Activated CD4-positive, alpha-beta T cell treated with anti-CD3 and anti-CD28 coated beads, Interleukin-2, amount 10 ng/mL, durations not matched to agents 7 days and 5 days (primary cell): ENCODE data around the gene MYOZ2. TPM values are rescaled to one million over a fixed set of nuclear protein-coding genes. Genes with fewer than 3 reads are reported as not detected.

Source experiments
- CTCF ChIA-PET: fragments of 350-600 bp; sonication (Branson Sonifier 250); formaldehyde crosslinking; loops from one replicate; lab custom pipeline; 2021; ENCODE audit warnings: antibody characterized with exemption; lab: Charles Lee
- POLR2A ChIA-PET: fragments of 350-600 bp; sonication (Branson Sonifier 250); formaldehyde crosslinking; loops from one replicate; lab custom pipeline; 2021; ENCODE audit warnings: antibody characterized with exemption; lab: Charles Lee
- DNase-seq: peaks from one replicate; pipeline ENCODE4 v3.0.0-alpha.2; 2020
- H3K27ac Mint-ChIP-seq: one replicate; pipeline ENCODE4 v1.8.0; 2021; ENCODE audit warnings: mild to moderate bottlenecking, moderate library complexity, mixed read lengths
- H3K27me3 Mint-ChIP-seq: one replicate; pipeline ENCODE4 v1.8.0; 2021; ENCODE audit warnings: mixed read lengths
- H3K36me3 Mint-ChIP-seq: one replicate; pipeline ENCODE4 v1.8.0; 2021; ENCODE audit warnings: low read depth, mixed read lengths
- H3K4me1 Mint-ChIP-seq: one replicate; pipeline ENCODE4 v1.8.0; 2021; ENCODE audit warnings: mixed read lengths
- H3K4me3 Mint-ChIP-seq: one replicate; pipeline ENCODE4 v1.8.0; 2021; ENCODE audit warnings: mild to moderate bottlenecking, moderate library complexity, mixed read lengths
- H3K9me3 Mint-ChIP-seq: one replicate; pipeline ENCODE4 v1.8.0; 2021; ENCODE audit warnings: mixed read lengths
- total RNA-seq, 2 experiments: library from RNA; stranded (reverse); gene quantifications; one replicate each; pipeline ENCODE4 v1.2.3, GENCODE V29; 2021

MYOZ2 gene
- total RNA-seq, 2 experiments from 2014 or later = not detected

DNA sequence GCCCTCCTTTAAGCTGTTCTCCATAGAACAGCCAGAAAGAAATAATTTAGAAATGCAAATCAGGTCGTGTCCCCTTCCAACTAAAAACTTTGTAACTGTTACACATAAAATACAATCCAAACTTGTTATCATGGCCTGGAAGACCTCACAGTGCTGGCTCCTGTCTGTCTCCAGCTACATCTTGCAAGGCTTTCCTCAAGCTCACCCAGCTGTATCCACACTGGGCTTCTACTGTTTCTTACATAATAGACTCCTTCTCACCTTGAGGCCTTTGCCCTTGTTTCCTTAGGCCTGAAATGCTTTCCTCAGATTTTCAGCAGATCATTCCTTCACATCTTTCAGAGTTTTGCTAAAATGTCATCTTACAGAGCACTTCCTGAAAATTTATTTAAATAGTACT, 43.4 kb downstream of the MYOZ2 start:
- POLR2A ChIA-PET = no interaction called here
- no peaks in the 10 kb centered on the region for H3K36me3 Mint-ChIP-seq
- DNase-seq = no peak
- H3K27me3 Mint-ChIP-seq = no peaks in the 10 kb centered on the region
- H3K9me3 Mint-ChIP-seq = no peaks in the 10 kb centered on the region
- CTCF ChIA-PET = no interaction called here
- H3K4me1 Mint-ChIP-seq = no peaks in the 10 kb centered on the region
- H3K4me3 Mint-ChIP-seq = no peak overlapping the region
- no peak overlapping the region for H3K27ac Mint-ChIP-seq

DNA sequence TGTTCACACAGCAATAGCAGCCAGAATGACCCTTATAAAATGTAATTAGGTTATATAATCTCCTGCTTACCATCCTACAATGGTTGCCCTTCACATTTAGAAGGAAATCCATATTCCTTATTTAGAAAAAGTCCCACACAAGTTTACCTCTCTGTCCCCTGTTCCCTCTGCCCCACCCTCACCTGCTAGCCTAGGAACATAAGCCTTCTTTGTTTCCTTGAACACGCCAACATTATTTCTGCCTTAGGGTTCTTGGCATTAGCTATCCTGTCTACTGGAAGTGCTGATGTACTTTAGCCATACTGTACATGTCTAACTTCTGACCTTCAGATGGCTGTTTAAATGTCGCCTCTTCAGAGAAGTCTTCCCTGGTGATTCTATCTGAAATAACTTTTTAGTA, 48.5 kb downstream of the MYOZ2 start:
- no peaks in the 10 kb centered on the region for H3K4me1 Mint-ChIP-seq
- ChIA-PET POLR2A (no interaction called here), CTCF (no interaction called here)
- no peaks in the 10 kb centered on the region for H3K9me3 Mint-ChIP-seq
- peaks cover 4% of the 10 kb centered on the region for H3K27me3 Mint-ChIP-seq
- no peaks in the 10 kb centered on the region for H3K36me3 Mint-ChIP-seq
- no peak overlapping the region for H3K4me3 Mint-ChIP-seq
- no peak for DNase-seq
- no peak overlapping the region for H3K27ac Mint-ChIP-seq

DNA sequence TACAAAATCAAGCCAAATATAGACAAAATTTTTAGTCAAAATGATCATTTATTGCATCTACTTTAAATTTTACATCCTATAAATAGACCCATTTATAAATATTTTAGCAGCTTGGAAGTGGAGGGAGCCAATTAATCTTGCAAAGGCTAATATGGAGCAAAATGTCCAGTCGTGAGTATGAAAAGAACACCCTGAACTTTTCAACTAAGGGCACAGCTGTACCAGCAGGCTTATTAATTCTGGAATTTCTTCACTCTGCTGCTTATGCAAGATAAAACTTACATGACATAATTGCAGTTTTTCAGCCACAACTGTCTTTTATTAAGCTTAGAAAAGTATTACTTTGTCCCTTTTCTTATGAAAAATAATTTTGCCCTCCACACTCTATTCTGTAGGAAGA, 54.0 kb downstream of the MYOZ2 start:
- no peak for DNase-seq
- CTCF ChIA-PET = interaction anchor here (1.4 kb wide), 1 partner anchor 19 kb away, joined by 4 read pairs; no protein-coding TSS in a partner anchor
- POLR2A ChIA-PET = interaction anchor here (0.6 kb wide), 1 partner anchor 12 kb away, joined by 3 read pairs; no protein-coding TSS in a partner anchor
- Mint-ChIP-seq H3K27ac (no peak overlapping the region), H3K4me3 (no peak overlapping the region), H3K9me3 (no peaks in the 10 kb centered on the region), H3K4me1 (peaks cover 1% of the 10 kb centered on the region), H3K36me3 (no peaks in the 10 kb centered on the region), H3K27me3 (peaks cover 4% of the 10 kb centered on the region)

DNA sequence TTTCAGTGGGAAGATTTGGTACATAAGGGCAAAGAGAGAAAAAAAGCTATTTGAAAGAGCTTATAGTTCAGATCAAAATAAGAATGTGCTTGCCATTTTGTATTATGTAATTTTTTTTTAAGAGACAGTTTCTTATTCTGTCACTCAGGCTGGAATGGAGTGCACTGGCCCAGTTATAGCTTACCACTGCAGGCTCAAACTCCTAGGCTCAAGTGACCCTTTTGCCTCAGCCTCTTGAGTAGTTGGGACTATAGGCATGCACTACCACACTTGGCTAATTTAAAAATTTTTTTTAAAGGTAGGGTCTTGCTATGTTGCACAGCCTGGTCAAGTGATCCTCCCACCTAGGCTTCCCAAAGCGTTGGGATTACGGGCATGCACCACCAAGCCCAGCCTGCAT, 54.7 kb downstream of the MYOZ2 start:
- Mint-ChIP-seq H3K4me3 (no peak overlapping the region), H3K36me3 (no peaks in the 10 kb centered on the region), H3K9me3 (no peaks in the 10 kb centered on the region), H3K27me3 (peaks cover 4% of the 10 kb centered on the region), H3K4me1 (peaks cover 1% of the 10 kb centered on the region), H3K27ac (no peak overlapping the region)
- POLR2A ChIA-PET = interaction anchor here (0.6 kb wide), 1 partner anchor 13 kb away, joined by 3 read pairs; no protein-coding TSS in a partner anchor
- DNase-seq = no peak
- CTCF ChIA-PET = interaction anchor here (1.4 kb wide), 1 partner anchor 19 kb away, joined by 4 read pairs; no protein-coding TSS in a partner anchor

DNA sequence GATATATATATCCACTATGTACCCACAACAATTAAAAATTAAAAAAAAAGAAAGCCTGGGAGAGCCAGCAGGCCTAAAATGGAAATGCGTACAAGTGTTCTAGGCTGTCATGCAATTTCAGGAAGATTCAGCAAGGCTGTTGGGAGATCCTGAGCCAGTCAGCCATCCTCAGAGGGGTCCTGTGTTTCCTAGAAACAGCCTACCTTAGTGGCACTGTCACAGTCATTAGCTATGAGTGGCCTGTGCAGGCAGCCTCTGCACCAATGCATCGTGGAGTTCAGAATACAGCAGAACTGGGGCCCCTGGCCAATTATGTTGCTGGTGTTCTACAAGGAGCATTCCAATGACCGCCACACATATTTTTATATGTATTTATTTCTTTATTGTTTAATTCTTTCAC, 55.9 kb downstream of the MYOZ2 start:
- POLR2A ChIA-PET = no interaction called here
- no peak for DNase-seq
- no peak overlapping the region for H3K4me3 Mint-ChIP-seq

DNA sequence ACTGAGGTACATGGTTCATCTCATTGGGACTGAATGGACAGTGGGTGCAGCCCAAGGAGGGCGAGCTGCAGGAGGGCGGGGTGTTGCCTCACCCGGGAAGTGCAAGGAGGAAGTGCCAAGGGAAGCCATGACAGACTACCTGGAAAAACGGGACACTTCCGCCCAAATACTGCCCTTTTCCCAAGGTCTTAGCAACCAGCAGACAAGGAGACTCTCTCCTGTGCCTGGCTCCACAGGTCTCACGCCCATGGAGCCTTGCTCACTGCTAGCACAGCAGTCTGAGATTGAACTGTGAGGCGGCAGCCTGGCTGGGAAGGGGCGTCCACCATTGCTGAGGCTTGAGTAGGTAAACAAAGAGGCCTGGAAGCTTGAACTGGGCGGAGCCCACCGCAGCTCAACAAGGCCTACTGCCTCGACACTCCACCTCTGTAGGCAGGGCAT, 62.2 kb downstream of the MYOZ2 start:
- POLR2A ChIA-PET = no interaction called here
- H3K4me3 Mint-ChIP-seq = no peak overlapping the region
- H3K9me3 Mint-ChIP-seq = no peaks in the 10 kb centered on the region
- CTCF ChIA-PET = interaction anchor here (1.1 kb wide), 1 partner anchor 16 kb away, joined by 3 read pairs; no protein-coding TSS in a partner anchor
- no peak overlapping the region for H3K27ac Mint-ChIP-seq
- peaks cover 4% of the 10 kb centered on the region for H3K27me3 Mint-ChIP-seq
- H3K4me1 Mint-ChIP-seq = no peaks in the 10 kb centered on the region
- no peak for DNase-seq
- H3K36me3 Mint-ChIP-seq = no peaks in the 10 kb centered on the region

More for the DNA sequence above, 55.9 kb downstream of the MYOZ2 start:
- CTCF ChIA-PET = no interaction called here
- H3K9me3 Mint-ChIP-seq = no peaks in the 10 kb centered on the region
- H3K4me1 Mint-ChIP-seq = peaks cover 1% of the 10 kb centered on the region
- no peaks in the 10 kb centered on the region for H3K36me3 Mint-ChIP-seq
- H3K27ac Mint-ChIP-seq = no peak overlapping the region
- peaks cover under 1% of the 10 kb centered on the region for H3K27me3 Mint-ChIP-seq

DNA sequence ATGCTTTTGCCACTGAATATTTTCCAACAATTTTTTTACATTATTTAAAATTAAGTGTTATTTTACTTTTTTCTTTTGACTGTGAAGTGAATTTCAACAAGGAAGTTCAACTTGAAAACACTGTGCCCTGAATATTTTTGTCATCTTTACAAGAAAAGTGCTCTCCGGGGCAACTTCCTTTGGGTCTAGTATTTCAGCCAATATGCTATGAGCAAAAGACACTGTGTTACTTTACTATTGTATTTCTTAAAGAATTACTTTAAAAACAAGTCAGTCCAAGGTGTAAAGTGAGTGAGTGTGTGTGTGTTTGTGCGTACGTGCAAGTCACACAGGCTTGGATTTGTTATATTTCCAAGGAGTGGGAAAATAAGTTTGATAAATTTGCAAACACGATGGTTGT, 69.3 kb downstream of the MYOZ2 start:
- POLR2A ChIA-PET = no interaction called here
- no peak overlapping the region for H3K27ac Mint-ChIP-seq
- peaks cover 9% of the 10 kb centered on the region for H3K27me3 Mint-ChIP-seq
- peaks cover 9% of the 10 kb centered on the region for H3K4me1 Mint-ChIP-seq
- H3K9me3 Mint-ChIP-seq = no peaks in the 10 kb centered on the region
- no peak overlapping the region for H3K4me3 Mint-ChIP-seq
- H3K36me3 Mint-ChIP-seq = no peaks in the 10 kb centered on the region
- CTCF ChIA-PET = no interaction called here
- no peak for DNase-seq

DNA sequence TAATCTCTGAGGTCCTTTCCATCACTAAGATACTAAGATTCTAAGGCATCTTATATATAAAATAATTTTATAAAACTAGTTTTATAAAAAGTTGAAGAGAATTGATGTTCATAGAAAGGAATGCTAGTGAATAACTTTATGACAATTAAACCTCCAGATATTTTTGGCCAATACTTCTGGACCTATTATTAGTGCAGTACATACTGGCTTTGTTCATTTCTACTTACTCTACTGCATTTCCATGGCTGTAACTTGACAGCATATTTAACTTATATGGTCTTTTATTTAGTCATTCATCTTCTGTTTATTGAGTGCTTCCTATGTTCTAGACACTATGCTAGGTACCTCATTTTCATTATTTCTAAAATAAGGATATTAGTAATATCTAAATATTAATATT, 70.1 kb downstream of the MYOZ2 start:
- no peak overlapping the region for H3K4me3 Mint-ChIP-seq
- H3K27ac Mint-ChIP-seq = no peak overlapping the region
- peaks cover 9% of the 10 kb centered on the region for H3K27me3 Mint-ChIP-seq
- DNase-seq = no peak
- H3K9me3 Mint-ChIP-seq = no peaks in the 10 kb centered on the region
- ChIA-PET POLR2A (no interaction called here), CTCF (no interaction called here)
- H3K4me1 Mint-ChIP-seq = peaks cover 10% of the 10 kb centered on the region
- H3K36me3 Mint-ChIP-seq = no peaks in the 10 kb centered on the region

DNA sequence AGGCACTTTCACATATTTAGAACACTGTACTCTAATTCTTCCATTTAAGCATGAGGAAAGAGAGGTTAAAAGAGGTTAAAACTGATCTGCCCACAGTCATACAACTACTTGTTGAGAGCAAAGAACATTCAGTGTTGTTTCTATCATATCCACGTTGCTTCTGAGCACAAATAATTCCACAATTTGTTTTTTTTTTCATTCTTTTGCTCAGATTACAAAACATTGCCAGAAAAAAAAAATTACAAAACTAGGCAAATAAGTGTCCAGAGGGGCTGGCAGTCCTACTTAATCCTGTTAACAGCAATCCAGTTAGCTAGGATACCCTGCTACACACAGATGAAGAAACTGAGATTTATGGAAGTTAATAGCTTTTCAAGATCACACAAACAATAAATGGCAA, 70.5 kb downstream of the MYOZ2 start:
- POLR2A ChIA-PET = no interaction called here
- CTCF ChIA-PET = no interaction called here

DNA sequence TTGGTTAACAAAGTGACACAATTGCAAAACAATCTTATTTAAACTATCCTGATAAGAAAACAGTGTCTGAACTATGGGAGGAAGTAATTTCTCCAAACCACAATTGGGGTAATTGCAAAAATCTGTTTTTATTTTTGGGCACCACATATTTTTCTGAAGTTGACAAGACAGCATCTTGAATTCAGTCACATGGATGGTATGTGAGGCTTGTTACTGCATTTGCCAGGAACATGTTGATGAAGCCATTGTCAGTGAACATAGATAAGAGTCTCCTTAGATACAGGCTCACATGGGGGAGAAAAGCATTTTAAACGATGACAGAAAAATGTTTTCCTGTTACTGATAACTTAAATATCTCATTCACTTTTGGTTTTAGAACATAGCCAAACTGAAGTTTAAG, 71.4 kb downstream of the MYOZ2 start:
- Mint-ChIP-seq H3K36me3 (no peaks in the 10 kb centered on the region), H3K4me3 (no peak overlapping the region), H3K27me3 (peaks cover 8% of the 10 kb centered on the region), H3K27ac (no peak overlapping the region), H3K4me1 (peaks cover 23% of the 10 kb centered on the region), H3K9me3 (no peaks in the 10 kb centered on the region)
- ChIA-PET CTCF (interaction anchor here (1.8 kb wide), 1 partner anchor 8 kb away, joined by 4 read pairs; no protein-coding TSS in a partner anchor), POLR2A (no interaction called here)
- DNase-seq = no peak

More for the DNA sequence above, 70.5 kb downstream of the MYOZ2 start:
- Mint-ChIP-seq H3K4me1 (peaks cover 15% of the 10 kb centered on the region), H3K36me3 (no peaks in the 10 kb centered on the region), H3K4me3 (no peak overlapping the region), H3K9me3 (no peaks in the 10 kb centered on the region), H3K27ac (no peak overlapping the region), H3K27me3 (peaks cover 12% of the 10 kb centered on the region)
- DNase-seq = no peak

DNA sequence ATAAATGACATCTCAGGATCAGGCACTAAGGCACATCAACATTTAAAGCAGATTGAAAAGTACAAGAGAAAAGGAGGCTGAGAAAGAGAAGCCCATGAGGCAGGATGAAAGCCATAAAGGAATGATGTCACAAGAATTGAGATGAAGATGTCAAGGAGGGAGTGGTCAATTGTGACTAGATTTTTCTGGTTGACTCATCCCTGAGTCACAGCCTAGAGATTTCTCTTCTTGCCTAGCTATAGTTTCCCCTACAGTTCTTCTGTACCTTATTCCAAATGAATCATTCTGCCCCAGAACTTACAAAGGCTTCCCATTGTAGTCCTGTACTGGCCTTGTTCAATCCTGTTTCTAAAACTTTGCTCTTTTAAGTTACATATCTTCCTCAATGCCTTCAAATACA, 73.4 kb downstream of the MYOZ2 start:
- DNase-seq = peak; percentile 9
- no peaks in the 10 kb centered on the region for H3K9me3 Mint-ChIP-seq
- peaks cover 28% of the 10 kb centered on the region for H3K4me1 Mint-ChIP-seq
- no peak overlapping the region for H3K27ac Mint-ChIP-seq
- POLR2A ChIA-PET = no interaction called here
- H3K36me3 Mint-ChIP-seq = no peaks in the 10 kb centered on the region
- peaks cover 8% of the 10 kb centered on the region for H3K27me3 Mint-ChIP-seq
- no peak overlapping the region for H3K4me3 Mint-ChIP-seq
- CTCF ChIA-PET = interaction anchor here (1.2 to 1.8 kb wide), 2 partner anchors 16 to 19 kb away, joined by 4 read pairs; no protein-coding TSS in a partner anchor

DNA sequence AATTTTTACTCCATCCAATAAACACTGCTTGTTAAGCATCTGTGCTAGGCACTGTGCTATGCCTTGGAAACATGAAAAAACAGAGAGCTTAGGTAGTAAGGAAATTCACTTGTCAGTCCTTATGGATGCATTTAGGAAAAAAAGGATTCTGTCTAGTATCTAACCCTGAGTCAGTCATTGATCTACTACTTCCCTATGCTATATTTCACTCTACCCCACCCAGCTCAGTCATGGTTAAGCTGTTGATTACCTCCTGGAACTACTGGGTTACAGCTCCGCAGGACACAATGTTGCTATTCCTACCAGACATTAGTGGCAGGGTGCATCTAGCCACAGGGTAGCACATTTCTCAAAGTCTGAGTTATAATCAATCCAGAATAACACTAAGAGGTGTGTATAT, 74.0 kb downstream of the MYOZ2 start:
- Mint-ChIP-seq H3K36me3 (no peaks in the 10 kb centered on the region), H3K4me3 (no peak overlapping the region), H3K27me3 (peaks cover 8% of the 10 kb centered on the region), H3K4me1 (peaks cover 30% of the 10 kb centered on the region), H3K9me3 (no peaks in the 10 kb centered on the region), H3K27ac (no peak overlapping the region)
- ChIA-PET CTCF (interaction anchor here (1.2 to 1.8 kb wide), 2 partner anchors 15 to 19 kb away, joined by 4 read pairs; no protein-coding TSS in a partner anchor), POLR2A (no interaction called here)
- DNase-seq = no peak

DNA sequence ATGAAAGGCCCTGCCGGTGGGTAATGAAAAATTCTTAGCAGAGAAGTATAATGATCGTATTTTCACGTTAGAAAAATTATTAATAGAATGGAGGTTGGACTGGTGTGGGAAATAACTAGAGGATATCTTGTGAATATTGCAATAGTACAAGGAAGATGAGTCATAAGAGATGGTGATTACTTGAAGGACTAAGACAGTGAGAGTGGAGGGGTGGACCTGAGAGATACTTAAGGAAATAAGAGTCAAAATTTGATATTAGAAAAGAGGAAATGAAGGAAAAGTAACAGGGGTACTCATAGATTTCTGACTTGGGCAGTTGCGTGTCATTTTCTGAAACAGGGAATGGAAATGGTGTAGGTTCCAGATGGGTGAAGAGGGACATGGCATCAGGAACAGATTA, 75.1 kb downstream of the MYOZ2 start:
- peaks cover 8% of the 10 kb centered on the region for H3K27me3 Mint-ChIP-seq

DNA sequence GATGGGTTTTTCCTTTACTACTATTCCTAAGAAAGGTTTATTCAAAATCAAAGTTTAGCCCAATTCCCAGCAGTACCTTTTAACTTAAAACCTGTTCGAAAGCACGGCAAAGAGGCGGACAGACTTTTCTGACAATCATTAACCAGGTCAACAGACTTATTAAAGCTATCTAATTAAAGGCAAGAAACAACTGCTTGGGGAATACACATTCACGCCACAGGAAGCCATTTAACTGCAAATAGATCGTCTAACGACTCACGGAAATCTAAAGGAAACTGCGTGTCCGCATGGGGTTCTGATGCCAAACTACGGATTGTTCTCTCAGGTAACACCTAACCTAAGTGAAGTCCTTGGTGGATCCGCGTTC, 76.2 kb downstream of the MYOZ2 start:
- CTCF ChIA-PET = interaction anchor here (0.6 kb wide), 1 partner anchor 367 kb away, joined by 3 read pairs; no protein-coding TSS in a partner anchor
- no peak for DNase-seq
- no peaks in the 10 kb centered on the region for H3K36me3 Mint-ChIP-seq
- POLR2A ChIA-PET = interaction anchor here (0.6 to 0.8 kb wide), 2 partner anchors 28 to 88 kb away, joined by 3 to 5 read pairs; a partner anchor contains a TSS
- peaks cover 3% of the 10 kb centered on the region for H3K27me3 Mint-ChIP-seq
- H3K4me3 Mint-ChIP-seq = peak overlapping the region; percentile 91
- H3K27ac Mint-ChIP-seq = peak overlapping the region; percentile 89
- H3K4me1 Mint-ChIP-seq = peaks cover 34% of the 10 kb centered on the region
- no peaks in the 10 kb centered on the region for H3K9me3 Mint-ChIP-seq

More for the DNA sequence above, 75.1 kb downstream of the MYOZ2 start:
- no peaks in the 10 kb centered on the region for H3K36me3 Mint-ChIP-seq
- POLR2A ChIA-PET = no interaction called here
- CTCF ChIA-PET = no interaction called here
- peaks cover 34% of the 10 kb centered on the region for H3K4me1 Mint-ChIP-seq
- H3K4me3 Mint-ChIP-seq = no peak overlapping the region
- H3K27ac Mint-ChIP-seq = no peak overlapping the region
- no peak for DNase-seq
- H3K9me3 Mint-ChIP-seq = no peaks in the 10 kb centered on the region
